HG03571 (cell line): ENCODE results near the gene RETREG3.
A peak's percentile ranks its signal among the peaks of the same experiment; 100 is the strongest.
"Not testable (repeated sequence)": the region's sequence is repeated elsewhere in the genome, so short reads cannot be mapped to it uniquely, and the experiment has no call there.

Experiments
- ATAC-seq: cut with Tn5 transposase; IDR thresholded peaks from one replicate; pipeline ENCODE4 v1.9.1; 2021; ENCODE audit not compliant: unreplicated experiment

RETREG3 gene

GRCh38 chr17:42554250-42555121 lies 54.7 kb downstream of the RETREG3 start:
- peak; percentile 77 for ATAC-seq

DNA sequence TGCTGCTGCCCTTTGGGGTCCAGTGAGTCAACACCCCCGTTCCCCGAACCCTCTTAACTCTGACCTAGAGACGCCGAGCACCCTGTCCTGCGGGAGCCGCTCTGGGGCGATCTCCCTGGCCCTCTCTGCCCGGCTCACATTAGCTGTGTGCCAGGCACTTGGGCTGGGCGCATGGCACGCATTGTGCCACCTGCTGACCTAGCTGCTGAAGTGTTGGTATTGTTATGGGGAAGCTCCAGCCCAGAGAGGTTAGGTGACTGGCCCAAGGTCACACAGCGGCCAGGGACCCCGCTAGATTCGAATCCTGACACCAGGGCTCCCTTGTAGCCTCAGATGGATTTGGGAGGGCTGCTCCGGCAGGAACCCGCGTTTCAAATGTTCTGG lies 55.3 kb downstream of the RETREG3 start:
- no peak for ATAC-seq

DNA sequence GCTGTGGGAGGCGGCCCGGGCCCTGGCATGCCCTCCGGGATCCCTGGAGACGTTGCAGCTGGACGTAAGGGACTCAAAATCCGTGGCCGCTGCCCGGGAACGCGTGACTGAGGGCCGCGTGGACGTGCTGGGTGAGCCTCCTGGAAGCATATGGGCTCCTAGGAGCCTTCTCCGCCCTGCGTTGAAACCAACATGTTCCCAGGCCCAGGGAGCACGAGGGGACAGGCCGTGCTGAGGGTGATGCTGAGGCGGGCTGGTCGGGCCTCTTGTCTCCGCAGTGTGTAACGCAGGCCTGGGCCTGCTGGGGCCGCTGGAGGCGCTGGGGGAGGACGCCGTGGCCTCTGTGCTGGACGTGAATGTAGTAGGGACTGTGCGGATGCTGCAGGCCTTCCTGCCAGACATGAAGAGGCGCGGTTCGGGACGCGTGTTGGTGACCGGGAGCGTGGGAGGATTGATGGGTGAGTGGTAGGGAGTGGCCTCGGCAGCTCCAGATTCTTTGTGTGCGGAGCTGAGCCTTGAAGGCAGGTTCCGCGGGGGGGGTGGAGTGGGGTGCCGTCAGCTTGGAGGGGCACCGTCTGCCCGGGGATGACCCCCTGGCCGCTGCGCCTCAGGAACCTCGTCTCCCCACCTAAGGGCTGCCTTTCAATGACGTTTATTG lies 55.9 kb downstream of the RETREG3 start:
- no peak for ATAC-seq

DNA sequence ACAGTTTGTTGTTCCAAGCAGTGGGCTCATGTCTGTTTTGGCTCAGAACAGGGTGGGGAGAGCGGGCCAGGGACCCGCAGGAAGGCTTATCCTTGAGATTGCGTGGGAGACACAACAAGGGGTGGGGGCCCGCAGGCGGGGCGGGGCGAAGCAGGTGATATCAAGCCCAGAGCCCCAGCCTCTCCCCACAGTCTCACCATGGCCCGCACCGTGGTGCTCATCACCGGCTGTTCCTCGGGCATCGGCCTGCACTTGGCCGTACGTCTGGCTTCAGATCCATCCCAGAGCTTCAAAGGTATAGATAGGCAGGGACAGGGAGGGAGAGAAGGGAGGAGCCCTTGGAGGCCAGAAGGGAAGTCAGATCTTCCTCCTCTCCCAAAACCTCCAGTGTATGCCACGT lies 56.4 kb downstream of the RETREG3 start, which contains the start of gene HSD17B1:
HSD17B1 (plus strand) TSS at position 188 of the 400 bp plus-strand sequence; CDS start at position 199, 11 bp downstream.
- ATAC-seq, result not testable (repeated sequence)

DNA sequence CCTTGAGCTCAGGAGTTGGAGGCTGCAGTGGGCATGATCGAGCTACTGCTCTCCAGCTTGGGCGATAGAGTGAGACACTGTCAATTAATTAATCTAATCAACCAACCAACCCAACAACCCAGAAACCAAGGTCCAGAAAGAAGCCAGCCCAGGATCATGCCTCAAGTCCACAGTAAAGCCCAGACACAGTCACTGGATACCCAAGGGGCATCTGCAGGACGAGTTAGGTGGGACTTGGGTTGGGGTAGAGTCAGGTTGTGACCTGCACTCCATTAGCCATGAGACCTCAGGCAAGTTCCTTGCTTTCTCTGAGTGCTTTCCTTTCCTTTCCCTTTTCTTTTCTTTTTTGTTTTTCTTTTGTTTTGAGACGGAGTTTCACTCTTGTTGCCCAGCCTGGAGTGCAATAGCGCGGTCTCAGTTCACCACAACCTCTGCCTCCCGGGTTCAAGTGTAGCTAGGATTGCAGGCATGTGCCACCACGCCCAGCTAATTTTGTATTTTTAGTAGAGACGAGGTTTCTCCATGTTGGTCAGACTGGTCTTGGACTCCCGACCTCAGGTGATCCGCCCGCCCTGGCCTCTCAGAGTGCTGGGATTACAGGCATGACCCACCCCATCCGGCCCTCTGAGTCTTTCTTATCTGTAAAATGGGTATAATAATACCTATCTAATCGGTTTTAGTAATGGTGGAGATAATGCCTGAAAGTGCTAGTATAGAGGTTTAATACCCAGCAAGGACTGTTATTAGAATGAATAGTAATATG lies 60.0 kb downstream of the RETREG3 start:
- no peak for ATAC-seq

DNA sequence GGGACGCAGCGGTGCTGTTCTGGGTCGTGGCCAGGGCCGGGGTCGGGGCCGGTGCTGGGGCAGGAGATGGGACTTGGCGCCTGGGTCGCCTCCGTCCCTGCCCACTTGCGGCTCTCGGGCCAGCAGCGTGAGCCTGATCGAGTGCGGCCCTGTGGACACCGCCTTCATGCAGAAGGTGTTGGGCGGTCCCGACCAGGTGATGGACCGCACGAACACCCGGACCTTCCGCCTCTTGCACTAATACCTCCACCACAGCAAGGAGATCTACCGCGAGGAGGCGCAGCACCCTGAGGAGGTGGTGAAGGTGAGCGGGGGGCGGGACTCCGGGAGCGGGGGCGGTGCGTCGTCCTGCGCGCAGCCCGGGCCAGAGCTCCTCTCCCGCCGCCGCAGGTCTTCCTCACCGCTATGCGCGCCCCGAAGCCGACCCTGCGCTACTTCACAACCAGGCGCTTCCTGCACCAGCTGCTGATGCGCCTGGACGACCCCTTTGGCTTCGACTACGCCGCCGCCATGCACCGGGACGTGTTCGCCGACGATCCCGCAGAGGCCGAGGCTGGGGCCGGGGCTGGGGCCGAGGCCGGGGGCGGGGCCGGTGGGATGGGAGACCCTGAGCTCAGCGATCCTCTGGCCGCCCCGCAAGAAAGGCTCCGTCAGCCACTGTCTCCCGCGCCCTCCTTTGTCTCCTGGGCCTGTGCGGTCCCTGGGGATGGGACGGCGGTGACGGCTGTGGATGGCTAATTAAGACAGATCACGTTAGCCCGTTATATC lies 60.9 kb downstream of the RETREG3 start:
- ATAC-seq, result peak; percentile 63

DNA sequence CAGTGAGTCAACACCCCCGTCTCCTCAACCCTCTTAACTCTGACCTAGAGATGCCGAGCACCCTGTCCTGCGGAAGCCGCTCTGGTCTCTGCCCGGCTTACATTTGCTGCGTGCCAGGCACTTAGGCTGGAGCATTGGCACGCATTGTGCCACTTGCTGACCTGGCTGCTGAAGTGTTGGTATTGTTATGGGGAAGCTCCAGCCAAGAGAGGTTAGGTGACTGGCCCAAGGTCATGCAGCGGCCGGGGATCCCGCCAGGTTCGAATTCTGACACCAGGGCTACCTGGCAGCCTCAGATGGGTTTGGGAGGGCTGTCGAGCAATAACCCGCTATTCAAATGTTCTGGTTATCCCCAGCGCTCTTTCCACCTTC lies 61.5 kb downstream of the RETREG3 start:
- ATAC-seq, result no peak

DNA sequence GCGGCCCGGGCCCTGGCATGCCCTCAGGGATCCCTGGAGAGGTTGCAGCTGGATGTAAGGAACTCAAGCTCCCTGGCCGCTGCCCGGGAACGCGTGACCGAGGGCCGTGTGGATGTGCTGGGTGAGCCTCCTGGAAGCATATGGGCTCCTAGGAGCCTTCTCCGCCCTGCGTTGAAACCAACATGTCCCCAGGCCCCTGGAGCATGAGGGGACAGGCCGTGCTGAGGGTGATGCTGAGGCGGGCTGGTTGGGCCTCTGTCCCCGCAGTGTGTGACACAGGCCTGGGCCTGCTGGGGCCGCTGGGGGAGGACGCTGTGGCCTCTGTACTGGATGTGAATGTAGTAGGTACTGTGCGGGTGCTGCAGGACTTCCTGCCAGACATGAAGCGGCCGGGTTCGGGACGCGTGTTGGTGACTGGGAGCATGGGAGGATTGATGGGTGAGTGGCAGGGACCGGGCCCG lies 62.1 kb downstream of the RETREG3 start:
- ATAC-seq, result no peak

GRCh38 chr17:42545755-42546505 lies 63.2 kb downstream of the RETREG3 start:
- ATAC-seq, result not testable (repeated sequence)

- no peak for ATAC-seq
Observed at GRCh38 chr17:42544874-42545283, 64.3 kb downstream of the RETREG3 start.

- ATAC-seq, result no peak
Observed at GRCh38 chr17:42543190-42544079, 65.7 kb downstream of the RETREG3 start.

- ATAC-seq, result no peak
Observed at GRCh38 chr17:42541041-42541833, 67.9 kb downstream of the RETREG3 start.

GRCh38 chr17:42540558-42540957 lies 68.6 kb downstream of the RETREG3 start:
- not testable (repeated sequence) for ATAC-seq

DNA sequence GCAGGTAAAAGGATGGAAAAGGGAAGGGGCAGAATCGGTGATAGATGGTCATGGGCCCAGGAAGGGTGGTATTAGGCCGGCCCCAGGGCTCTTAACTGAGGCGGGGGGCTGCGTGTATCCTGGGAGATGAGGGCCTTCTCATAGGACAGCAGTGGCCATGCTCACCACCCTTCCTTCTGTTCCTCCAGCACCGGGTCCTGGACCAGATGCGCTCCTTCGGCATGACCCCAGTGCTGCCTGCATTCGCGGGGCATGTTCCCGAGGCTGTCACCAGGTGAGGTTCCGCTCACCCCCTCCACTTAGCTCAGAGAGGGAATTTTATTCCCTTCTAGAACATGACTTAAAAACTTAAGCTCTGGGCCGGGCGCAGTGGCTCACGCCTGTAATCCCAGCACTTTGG lies 70.7 kb downstream of the RETREG3 start:
- ATAC-seq, result no peak

DNA sequence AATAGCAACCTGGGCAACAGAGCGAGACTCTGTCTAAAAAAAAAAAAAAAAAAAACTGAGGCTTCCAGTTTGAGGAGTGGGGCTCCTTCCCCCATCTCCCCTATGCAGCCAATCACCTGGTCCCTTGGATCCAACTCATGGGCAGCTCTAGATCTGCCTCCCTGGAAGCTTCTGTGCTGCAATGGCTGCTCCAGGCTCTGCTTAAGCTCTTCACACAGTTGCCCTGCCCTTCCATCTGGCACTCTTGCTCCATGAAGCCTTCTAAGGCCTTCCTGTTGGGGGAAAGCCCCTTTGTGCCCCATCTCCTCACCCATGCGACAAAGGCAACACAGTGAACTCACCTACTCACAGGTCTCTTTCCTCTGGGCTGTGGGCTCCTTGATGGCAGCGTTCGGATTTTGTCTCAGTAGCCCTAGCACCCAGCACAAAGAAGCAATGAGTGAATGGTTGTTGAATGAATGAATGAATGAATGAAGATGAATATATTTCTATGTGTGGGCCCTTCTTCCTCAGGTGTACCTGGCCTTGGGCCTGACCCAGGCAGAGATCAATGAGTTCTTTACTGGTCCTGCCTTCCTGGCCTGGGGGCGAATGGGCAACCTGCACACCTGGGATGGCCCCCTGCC lies 71.2 kb downstream of the RETREG3 start:
- ATAC-seq, result no peak

DNA sequence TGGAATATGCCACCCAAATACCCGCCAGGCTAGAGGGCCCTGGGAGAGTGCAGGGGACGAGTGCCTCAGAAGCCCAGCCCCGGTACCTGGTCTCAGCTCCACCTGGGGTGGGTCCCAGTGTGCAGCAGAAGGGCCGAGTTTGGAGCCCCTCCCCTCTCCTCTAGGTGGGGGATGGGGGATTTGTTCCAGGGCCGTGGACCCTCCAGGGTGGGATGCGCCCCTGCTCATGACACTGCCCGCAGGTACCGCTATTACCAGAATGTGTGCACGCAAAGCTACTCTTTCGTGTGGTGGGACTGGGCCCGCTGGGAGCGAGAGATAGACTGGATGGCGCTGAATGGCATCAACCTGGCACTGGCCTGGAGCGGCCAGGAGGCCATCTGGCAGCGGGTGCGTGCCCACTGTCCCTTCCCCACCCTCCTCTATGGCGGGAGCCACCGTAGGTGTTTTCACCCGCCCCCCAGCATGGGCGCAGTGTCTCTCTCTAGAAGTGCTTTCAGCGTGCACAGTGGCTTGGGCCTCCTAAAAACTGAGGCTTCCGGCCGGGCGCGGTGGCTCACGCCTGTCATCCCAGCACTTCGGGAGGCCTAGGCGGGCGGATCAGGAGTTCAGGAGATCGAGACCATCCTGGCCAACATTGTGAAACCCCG lies 71.9 kb downstream of the RETREG3 start:
- no peak for ATAC-seq
